OCI-LY1 (cell line): ENCODE results near the gene SPIRE2.

Source experiments
- H2AFZ ChIP-seq: fragments of 200-600 bp; sonication (generic), shearing (Covaris generic); 2 replicates; pipeline ENCODE4 v1.6.0; 2014; ENCODE audit warnings: antibody characterized with exemption, mild to moderate bottlenecking, low read length
- H3F3A ChIP-seq: fragments of 200-600 bp; sonication (generic), shearing (Covaris generic); 2 replicates; pipeline ENCODE4 v1.6.0; 2014; ENCODE audit warnings: mild to moderate bottlenecking, antibody characterized with exemption, low read length, moderate library complexity; ENCODE audit not compliant: insufficient read depth
- H3K27ac ChIP-seq: fragments of 200-600 bp; sonication (generic); 2 replicates; pipeline ENCODE4 v1.5.1; 2014; ENCODE audit warnings: low read length, mixed run types, mild to moderate bottlenecking, low read depth; ENCODE audit not compliant: poor library complexity, severe bottlenecking
- H3K27me3 ChIP-seq: fragments of 200-600 bp; sonication (generic); 2 replicates; pipeline ENCODE4 v1.6.0; 2014; ENCODE audit warnings: antibody characterized with exemption, mild to moderate bottlenecking, low read length, moderate library complexity; ENCODE audit not compliant: insufficient read depth
- H3K36me3 ChIP-seq: fragments of 200-600 bp; sonication (generic); 2 replicates; pipeline ENCODE4 v1.6.1; 2014; ENCODE audit warnings: mild to moderate bottlenecking, antibody characterized with exemption, low read length, moderate library complexity, mixed read lengths; ENCODE audit not compliant: insufficient read depth
- H3K4me1 ChIP-seq: fragments of 200-600 bp; sonication (generic); 2 replicates; pipeline ENCODE4 v1.5.1; 2014; ENCODE audit warnings: mild to moderate bottlenecking, low read length, moderate library complexity; ENCODE audit not compliant: insufficient read depth, severe bottlenecking
- H3K4me2 ChIP-seq: fragments of 200-600 bp; sonication (generic), shearing (Covaris generic); 2 replicates; pipeline ENCODE4 v1.6.1; 2014; ENCODE audit warnings: low read length
- H3K4me3 ChIP-seq: fragments of 200-600 bp; sonication (generic); 2 replicates; pipeline ENCODE4 v1.5.1; 2014; ENCODE audit warnings: low read length, low read depth, mild to moderate bottlenecking, mixed read lengths; ENCODE audit not compliant: poor library complexity, severe bottlenecking
- H3K79me2 ChIP-seq: fragments of 200-600 bp; shearing (Covaris generic); 2 replicates; pipeline ENCODE4 v1.6.1; 2016; ENCODE audit warnings: mixed run types, low read length, mixed read lengths; ENCODE audit not compliant: insufficient read depth
- H3K9ac ChIP-seq: fragments of 200-600 bp; sonication (generic), shearing (Covaris generic); 2 replicates; pipeline ENCODE4 v1.6.1; 2014; ENCODE audit warnings: mild to moderate bottlenecking, low read length, mixed read lengths
- H3K9me2 ChIP-seq: fragments of 200-600 bp; sonication (generic), shearing (Covaris generic); 2 replicates; pipeline ENCODE4 v1.6.1; 2014; ENCODE audit warnings: low read depth, mild to moderate bottlenecking, low read length, mixed read lengths
- H3K9me3 ChIP-seq: fragments of 200-600 bp; shearing (Covaris generic); 2 replicates; pipeline ENCODE4 v1.6.1; 2014; ENCODE audit warnings: low read length, mixed read lengths
- H4K20me1 ChIP-seq: fragments of 200-600 bp; sonication (generic), shearing (Covaris generic); 2 replicates; pipeline ENCODE4 v1.6.0; 2016; ENCODE audit warnings: mild to moderate bottlenecking, low read length; ENCODE audit not compliant: insufficient read depth
- EZH2 ChIP-seq: fragments of 200-600 bp; sonication (generic), shearing (Covaris generic); IDR thresholded peaks from 2 replicates; pipeline ENCODE4 v1.8.0; 2017; ENCODE audit warnings: borderline replicate concordance, mixed run types, mild to moderate bottlenecking, antibody characterized with exemption, low read length, moderate library complexity, mixed read lengths
- TF ChIP-seq, protein P1 (sequence below): fragments of 200-600 bp; sonication (generic), shearing (Covaris generic); IDR thresholded peaks from 2 replicates; pipeline ENCODE4 v1.5.1; 2017; ENCODE audit warnings: mild to moderate bottlenecking, antibody characterized with exemption, low read length, moderate library complexity, mixed read lengths

SPIRE2 gene

DNA sequence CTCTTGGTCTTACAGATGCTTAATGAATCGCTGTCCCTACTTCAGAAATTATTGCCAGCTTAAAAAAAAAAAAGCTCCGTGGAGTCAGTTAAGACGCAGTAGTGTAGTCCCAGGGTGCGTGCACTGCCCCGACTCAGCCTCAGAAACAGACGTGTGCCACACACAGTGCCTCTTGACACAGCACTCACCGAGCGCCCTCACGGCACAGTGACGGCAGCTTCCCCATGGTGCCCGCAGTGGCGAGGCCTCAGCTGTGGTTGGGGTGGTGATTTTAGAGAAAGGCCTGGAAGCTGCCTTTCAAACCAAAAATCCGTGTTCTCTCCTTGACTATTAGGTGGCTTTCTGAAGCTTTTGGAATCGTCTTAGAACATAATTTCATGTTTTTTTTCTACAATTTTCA lies 59.0 kb downstream of the SPIRE2 start:
- Histone ChIP-seq H3K27ac (no peak overlapping the region), H3K9me3 (no peaks in the 10 kb centered on the region), H3F3A (no peaks in the 10 kb centered on the region), H3K9me2 (no peaks in the 10 kb centered on the region), H3K36me3 (peaks cover 81% of the 10 kb centered on the region), H3K4me2 (no peak overlapping the region), H4K20me1 (no peaks in the 10 kb centered on the region), H3K4me3 (no peak overlapping the region), H2AFZ (no peak overlapping the region), H3K79me2 (no peaks in the 10 kb centered on the region), H3K27me3 (no peaks in the 10 kb centered on the region), H3K4me1 (no peaks in the 10 kb centered on the region), H3K9ac (no peak overlapping the region)
- TF ChIP-seq, protein P1, sequence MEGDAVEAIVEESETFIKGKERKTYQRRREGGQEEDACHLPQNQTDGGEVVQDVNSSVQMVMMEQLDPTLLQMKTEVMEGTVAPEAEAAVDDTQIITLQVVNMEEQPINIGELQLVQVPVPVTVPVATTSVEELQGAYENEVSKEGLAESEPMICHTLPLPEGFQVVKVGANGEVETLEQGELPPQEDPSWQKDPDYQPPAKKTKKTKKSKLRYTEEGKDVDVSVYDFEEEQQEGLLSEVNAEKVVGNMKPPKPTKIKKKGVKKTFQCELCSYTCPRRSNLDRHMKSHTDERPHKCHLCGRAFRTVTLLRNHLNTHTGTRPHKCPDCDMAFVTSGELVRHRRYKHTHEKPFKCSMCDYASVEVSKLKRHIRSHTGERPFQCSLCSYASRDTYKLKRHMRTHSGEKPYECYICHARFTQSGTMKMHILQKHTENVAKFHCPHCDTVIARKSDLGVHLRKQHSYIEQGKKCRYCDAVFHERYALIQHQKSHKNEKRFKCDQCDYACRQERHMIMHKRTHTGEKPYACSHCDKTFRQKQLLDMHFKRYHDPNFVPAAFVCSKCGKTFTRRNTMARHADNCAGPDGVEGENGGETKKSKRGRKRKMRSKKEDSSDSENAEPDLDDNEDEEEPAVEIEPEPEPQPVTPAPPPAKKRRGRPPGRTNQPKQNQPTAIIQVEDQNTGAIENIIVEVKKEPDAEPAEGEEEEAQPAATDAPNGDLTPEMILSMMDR: no peak
- no peak for TF ChIP-seq EZH2

DNA sequence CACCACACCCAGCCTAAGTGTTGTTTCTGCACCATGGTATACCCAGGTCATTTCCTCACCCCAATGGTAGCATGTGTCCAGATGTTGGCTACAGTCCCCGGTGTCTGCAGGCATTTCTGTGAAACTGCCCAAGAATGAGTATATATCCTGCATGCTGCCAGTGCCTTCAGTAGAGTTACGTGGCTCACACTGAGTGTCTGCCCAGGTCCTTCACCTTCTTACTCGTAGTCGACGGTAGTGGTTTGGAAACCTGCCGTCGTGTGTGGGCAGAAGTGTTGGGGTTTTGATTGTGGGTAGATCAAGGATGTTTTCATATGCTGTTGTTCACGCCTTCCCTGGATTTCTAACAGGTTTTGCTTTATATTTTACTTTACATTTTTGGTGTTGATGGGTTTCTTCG lies 61.9 kb downstream of the SPIRE2 start:
- no peak overlapping the region for H3K4me2 ChIP-seq
- no peak for TF ChIP-seq EZH2
- TF ChIP-seq, protein P1: no peak
- H3K9me3 ChIP-seq: no peaks in the 10 kb centered on the region
- no peak overlapping the region for H2AFZ ChIP-seq
- no peaks in the 10 kb centered on the region for H3K9me2 ChIP-seq
- H3K9ac ChIP-seq: no peak overlapping the region
- no peaks in the 10 kb centered on the region for H3K4me1 ChIP-seq
- H3K36me3 ChIP-seq: peaks cover 84% of the 10 kb centered on the region
- no peaks in the 10 kb centered on the region for H3K27me3 ChIP-seq
- H3K27ac ChIP-seq: no peak overlapping the region
- no peaks in the 10 kb centered on the region for H4K20me1 ChIP-seq
- no peaks in the 10 kb centered on the region for H3K79me2 ChIP-seq
- no peaks in the 10 kb centered on the region for H3F3A ChIP-seq
- no peak overlapping the region for H3K4me3 ChIP-seq

DNA sequence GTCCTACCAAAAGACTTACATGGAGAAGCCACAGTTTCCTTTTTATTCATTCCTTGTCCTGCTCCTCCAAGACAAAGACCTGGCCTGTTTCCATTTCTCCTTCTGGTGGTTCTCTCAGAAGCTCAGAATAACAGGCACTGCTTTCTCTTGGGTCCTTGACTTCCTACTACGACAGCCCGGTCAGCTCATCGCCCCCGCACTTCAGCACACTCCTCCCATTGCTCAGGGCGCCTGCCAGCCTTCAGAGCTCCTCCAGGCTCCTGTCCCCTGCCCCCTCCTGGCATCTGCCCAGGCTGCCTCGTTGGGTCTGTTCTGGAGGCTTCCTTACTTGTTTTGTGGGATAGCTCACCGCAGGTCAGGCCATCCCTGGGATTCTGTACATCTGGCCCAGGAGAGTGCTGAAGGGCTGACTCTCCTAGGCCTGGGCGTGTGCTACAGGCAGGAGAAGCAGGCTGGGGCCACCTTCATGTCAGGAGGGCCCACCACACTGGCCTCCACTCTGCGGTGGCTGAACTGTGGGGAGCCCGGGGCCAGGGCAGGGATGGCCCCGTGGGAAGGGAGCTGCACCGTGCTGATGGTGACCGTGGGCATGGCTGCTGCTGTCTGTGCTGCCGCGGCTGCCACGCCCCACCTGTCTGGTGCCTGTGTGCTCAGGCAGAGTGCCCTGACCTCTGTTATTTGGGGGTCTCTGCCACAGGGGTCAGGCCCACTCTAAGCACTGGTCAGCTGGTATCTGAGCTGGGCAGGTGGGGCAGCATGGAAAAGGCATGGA lies 62.8 kb downstream of the SPIRE2 start:
- H3K36me3 ChIP-seq: peaks cover 85% of the 10 kb centered on the region
- H3K9ac ChIP-seq: no peak overlapping the region
- no peaks in the 10 kb centered on the region for H3K9me2 ChIP-seq
- H3K79me2 ChIP-seq: no peaks in the 10 kb centered on the region
- no peaks in the 10 kb centered on the region for H4K20me1 ChIP-seq
- no peak for TF ChIP-seq EZH2
- TF ChIP-seq, protein P1: no peak
- H3K27ac ChIP-seq: no peak overlapping the region
- H3K4me2 ChIP-seq: no peak overlapping the region
- no peaks in the 10 kb centered on the region for H3F3A ChIP-seq
- no peaks in the 10 kb centered on the region for H3K9me3 ChIP-seq
- no peak overlapping the region for H3K4me3 ChIP-seq
- no peak overlapping the region for H2AFZ ChIP-seq
- no peaks in the 10 kb centered on the region for H3K27me3 ChIP-seq
- no peaks in the 10 kb centered on the region for H3K4me1 ChIP-seq
